Measurements from ENCODE around the gene TBC1D2B.
"Not testable (repeated sequence)": the region's sequence is repeated elsewhere in the genome, so short reads cannot be mapped to it uniquely, and the experiment has no call there.

Gene TBC1D2B

DNA sequence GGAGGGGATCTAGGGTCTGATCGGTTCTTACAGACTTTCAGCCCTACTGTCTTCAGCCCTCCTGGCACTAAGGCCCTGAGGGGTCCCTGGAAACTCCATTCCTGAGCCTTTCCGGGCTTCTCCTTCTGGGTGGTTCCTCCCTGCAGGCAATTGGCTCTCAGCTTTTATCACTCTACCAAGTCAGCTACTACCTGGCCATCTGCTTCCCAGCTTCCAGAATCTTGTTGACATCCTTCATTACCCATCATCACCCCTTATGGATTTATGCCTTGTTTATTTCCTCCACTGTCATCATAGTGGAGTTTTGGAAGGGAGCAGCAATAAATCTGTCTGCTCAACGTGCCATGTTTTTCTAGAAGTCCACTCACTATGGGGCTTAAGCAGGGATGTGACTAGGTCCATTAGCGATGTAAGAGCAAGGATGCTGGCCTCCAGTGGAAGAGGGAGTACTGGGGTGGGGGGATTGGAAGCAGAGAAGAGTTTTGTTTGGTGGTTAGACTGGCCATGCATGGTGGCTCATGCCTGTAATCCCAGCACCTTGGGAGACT, 106.6 kb downstream of the TBC1D2B start:
- H3K4me3 ChIP-seq (ENCODE audit: low read length); H3K36me3 ChIP-seq (ENCODE audit: insufficient read depth, low read depth, low read length); H3K27me3 ChIP-seq (ENCODE audit: insufficient read depth, low read length); H3K9me3 ChIP-seq (ENCODE audit: insufficient read depth, low read depth, low read length); H3K4me1 ChIP-seq (ENCODE audit: insufficient read depth, low read length); H3K9ac ChIP-seq (ENCODE audit: low read depth, low read length); H3K27ac ChIP-seq (ENCODE audit: low read length): not testable (repeated sequence)

DNA sequence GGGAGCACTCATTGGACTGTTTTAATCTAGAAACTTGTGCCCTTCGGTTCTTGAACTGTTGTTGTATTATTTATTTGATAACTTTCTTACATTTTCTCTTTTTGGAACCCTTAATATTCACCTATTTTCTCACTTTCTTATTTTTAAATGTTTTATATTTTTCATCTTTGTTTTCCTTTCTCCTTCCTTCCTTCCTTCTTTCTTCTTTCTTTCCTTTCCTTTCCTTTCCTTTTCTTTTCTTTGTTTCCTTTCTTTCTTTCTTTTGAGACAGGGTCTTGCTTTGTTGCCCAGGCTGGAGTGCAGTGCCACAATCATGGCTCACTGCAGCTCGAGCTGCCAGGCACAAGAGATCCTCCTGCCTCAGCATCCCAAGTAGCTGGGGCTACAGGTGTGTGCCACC, 108.5 kb downstream of the TBC1D2B start:
- Histone ChIP-seq H3K4me3 (ENCODE audit: low read length) (no peak overlapping the region), H3K9ac (ENCODE audit: low read depth, low read length) (no peak overlapping the region), H3K27ac (ENCODE audit: low read length) (no peak overlapping the region), H3K4me1 (ENCODE audit: insufficient read depth, low read length) (no peaks in the 10 kb centered on the region), H3K27me3 (ENCODE audit: insufficient read depth, low read length) (no peaks in the 10 kb centered on the region), H3K36me3 (ENCODE audit: insufficient read depth, low read depth, low read length) (no peaks in the 10 kb centered on the region), H3K9me3 (ENCODE audit: insufficient read depth, low read depth, low read length) (no peaks in the 10 kb centered on the region)

DNA sequence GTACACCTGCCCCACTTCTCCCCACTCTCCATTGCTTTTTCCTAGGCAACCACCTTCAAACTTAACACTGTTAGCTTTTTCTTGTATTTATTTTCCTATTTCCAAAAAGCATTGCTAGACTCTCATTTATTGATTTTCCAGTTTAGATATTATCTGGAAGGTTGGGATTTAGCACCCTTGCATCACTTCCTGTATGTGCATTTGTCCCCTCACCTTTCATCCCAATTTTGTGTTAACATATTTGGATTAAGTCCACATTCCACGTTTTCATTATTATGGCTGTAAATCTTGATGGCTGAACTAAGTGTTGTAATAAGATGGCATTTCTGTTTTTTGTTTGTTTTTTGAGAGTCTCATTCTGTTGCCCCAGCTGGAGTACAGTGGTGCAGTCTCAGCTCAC, 109.7 kb downstream of the TBC1D2B start:
- H3K36me3 ChIP-seq (ENCODE audit: insufficient read depth, low read depth, low read length), result no peaks in the 10 kb centered on the region
- no peak overlapping the region for H3K9ac ChIP-seq (ENCODE audit: low read depth, low read length)
- H3K27me3 ChIP-seq (ENCODE audit: insufficient read depth, low read length), result no peaks in the 10 kb centered on the region
- H3K4me1 ChIP-seq (ENCODE audit: insufficient read depth, low read length), result no peaks in the 10 kb centered on the region
- H3K9me3 ChIP-seq (ENCODE audit: insufficient read depth, low read depth, low read length), result no peaks in the 10 kb centered on the region
- H3K27ac ChIP-seq (ENCODE audit: low read length), result no peak overlapping the region
- H3K4me3 ChIP-seq (ENCODE audit: low read length), result no peak overlapping the region

DNA sequence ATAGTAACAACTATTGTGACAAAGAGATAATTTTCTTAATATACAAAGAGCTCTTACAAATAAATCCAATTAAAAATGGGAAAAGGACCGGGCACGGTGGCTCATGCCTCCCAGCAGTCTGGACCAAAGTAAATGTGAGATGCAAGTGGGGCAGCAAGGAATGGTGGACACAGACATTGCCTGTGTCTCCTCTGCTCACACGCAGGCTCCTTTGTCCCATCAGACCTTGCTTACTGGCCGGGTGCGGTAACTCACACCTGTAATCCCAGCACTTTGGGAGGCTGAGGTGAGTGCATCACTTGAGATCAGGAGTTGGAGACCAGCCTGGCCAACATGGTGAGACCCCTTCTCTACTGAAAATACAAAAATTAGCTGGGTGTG, 110.3 kb downstream of the TBC1D2B start:
- not testable (repeated sequence) for H3K4me1 ChIP-seq (ENCODE audit: insufficient read depth, low read length); H3K27me3 ChIP-seq (ENCODE audit: insufficient read depth, low read length); H3K27ac ChIP-seq (ENCODE audit: low read length); H3K36me3 ChIP-seq (ENCODE audit: insufficient read depth, low read depth, low read length); H3K9ac ChIP-seq (ENCODE audit: low read depth, low read length); H3K9me3 ChIP-seq (ENCODE audit: insufficient read depth, low read depth, low read length); H3K4me3 ChIP-seq (ENCODE audit: low read length)

DNA sequence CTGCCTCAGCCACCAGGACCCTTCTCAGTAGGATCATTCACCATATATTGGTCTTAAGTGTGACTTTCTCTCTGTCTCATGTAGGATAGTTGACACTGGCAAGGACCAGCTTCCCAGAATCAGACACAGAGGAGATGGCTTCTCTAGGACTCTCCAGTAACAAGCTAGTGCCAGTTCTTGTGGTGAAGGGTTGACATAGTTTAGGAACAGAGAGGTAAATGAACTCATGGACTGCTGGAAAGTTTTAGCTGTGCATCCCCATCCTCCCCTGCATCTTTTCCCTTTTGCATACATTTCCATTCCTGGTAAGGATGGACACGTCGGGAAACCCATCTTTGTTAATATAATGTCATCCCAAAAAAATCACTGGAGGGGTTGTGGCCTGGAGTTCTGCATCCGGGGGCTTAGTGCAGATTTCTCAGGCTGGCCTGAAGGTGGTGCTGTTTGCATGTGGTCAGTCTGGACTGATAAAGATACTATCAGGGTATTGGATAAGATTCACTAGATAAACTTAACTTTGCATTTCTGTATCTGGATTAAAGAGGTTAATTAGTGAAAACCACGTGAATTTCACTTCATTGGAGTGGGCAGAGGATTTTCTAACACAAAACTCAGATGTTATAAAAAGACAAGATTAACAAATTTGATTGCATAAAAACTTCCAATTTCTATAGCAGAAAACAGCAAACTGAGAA, 110.8 kb downstream of the TBC1D2B start:
- no peaks in the 10 kb centered on the region for H3K36me3 ChIP-seq (ENCODE audit: insufficient read depth, low read depth, low read length)
- H3K4me1 ChIP-seq (ENCODE audit: insufficient read depth, low read length), result no peaks in the 10 kb centered on the region
- no peak overlapping the region for H3K27ac ChIP-seq (ENCODE audit: low read length)
- no peak overlapping the region for H3K9ac ChIP-seq (ENCODE audit: low read depth, low read length)
- no peaks in the 10 kb centered on the region for H3K27me3 ChIP-seq (ENCODE audit: insufficient read depth, low read length)
- no peaks in the 10 kb centered on the region for H3K9me3 ChIP-seq (ENCODE audit: insufficient read depth, low read depth, low read length)
- H3K4me3 ChIP-seq (ENCODE audit: low read length), result no peak overlapping the region

DNA sequence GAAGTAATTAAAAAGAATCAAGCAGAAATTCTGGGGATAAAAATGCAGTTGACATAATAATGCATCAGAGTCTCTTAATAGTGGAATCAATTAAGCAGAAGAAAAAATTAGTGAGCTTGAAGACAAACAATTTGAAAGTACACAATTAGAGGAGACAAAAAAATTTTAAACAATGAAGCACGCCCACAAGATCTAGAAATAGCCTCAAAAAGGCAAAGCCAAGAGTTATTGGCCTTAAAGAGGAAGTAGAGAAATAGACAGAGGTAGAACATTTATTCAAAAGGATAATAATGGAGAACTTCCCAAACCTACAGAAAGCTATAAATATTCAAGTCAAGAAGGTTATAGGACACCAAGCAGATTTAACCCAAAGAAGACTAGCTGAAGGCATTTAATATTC, 113.3 kb downstream of the TBC1D2B start:
- Histone ChIP-seq H3K4me3 (ENCODE audit: low read length) (no peak overlapping the region), H3K27ac (ENCODE audit: low read length) (no peak overlapping the region), H3K27me3 (ENCODE audit: insufficient read depth, low read length) (peaks cover 2% of the 10 kb centered on the region), H3K9me3 (ENCODE audit: insufficient read depth, low read depth, low read length) (no peaks in the 10 kb centered on the region), H3K9ac (ENCODE audit: low read depth, low read length) (no peak overlapping the region), H3K4me1 (ENCODE audit: insufficient read depth, low read length) (no peaks in the 10 kb centered on the region), H3K36me3 (ENCODE audit: insufficient read depth, low read depth, low read length) (no peaks in the 10 kb centered on the region)

DNA sequence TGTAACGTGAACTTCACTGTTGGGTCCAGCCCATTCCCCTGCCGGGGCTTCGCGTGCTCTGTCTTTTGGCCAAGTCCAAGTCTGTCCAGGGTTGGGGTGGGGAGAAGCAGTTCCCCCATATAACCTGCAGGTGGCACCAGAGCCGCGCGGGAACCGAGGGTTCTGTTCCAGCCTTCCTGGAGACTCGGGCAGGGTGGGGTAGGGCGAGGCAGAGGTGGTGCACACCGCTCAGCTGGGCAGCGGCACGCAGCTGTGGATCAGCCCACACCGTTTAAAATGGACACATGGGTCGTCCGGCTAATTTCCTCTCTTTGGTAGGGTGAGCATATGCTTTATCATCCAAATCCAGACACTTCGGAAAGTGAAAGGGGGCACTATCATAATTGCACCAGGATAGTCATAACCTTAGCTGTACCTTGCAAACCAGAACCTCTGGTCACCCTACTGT, 118.1 kb downstream of the TBC1D2B start:
- H3K9me3 ChIP-seq (ENCODE audit: insufficient read depth, low read depth, low read length), result no peaks in the 10 kb centered on the region
- H3K4me3 ChIP-seq (ENCODE audit: low read length), result no peak overlapping the region
- peaks cover 16% of the 10 kb centered on the region for H3K27me3 ChIP-seq (ENCODE audit: insufficient read depth, low read length)
- H3K36me3 ChIP-seq (ENCODE audit: insufficient read depth, low read depth, low read length), result no peaks in the 10 kb centered on the region
- no peak overlapping the region for H3K9ac ChIP-seq (ENCODE audit: low read depth, low read length)
- no peak overlapping the region for H3K27ac ChIP-seq (ENCODE audit: low read length)
- no peaks in the 10 kb centered on the region for H3K4me1 ChIP-seq (ENCODE audit: insufficient read depth, low read length)

DNA sequence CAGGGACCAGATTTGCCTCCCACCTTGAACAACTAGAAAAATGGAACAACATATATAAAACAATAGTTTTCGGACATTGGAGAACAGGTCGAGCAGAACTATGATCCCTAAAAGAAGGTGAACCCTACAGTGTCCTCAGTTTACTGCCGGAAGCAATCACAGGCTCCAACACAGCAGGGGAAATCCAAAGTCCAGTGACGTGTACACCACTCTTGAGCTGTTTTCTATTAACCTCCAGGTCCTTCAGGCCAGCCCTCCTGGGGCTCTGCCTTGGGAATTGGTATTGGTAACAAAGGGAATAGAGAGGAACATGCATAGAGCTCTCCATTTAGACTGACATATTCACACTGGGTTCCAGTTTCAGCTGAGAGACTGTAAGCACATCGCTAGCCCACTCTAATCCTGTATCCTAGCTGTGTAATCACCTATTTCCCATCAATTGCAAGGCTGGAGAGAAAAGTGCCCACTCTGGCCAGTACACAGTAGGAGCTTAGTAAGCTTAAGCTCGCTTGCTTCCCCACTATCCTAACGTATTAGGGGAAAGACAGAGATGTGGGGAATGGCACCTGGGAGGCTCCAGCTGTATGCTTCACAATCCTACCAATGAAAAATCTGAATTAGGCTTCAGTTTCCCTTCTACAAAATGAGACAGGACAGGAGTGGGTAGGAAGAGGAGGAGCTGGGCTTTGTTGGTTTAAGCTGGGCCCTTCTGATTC, 118.6 kb downstream of the TBC1D2B start:
- H3K9ac ChIP-seq (ENCODE audit: low read depth, low read length); H3K36me3 ChIP-seq (ENCODE audit: insufficient read depth, low read depth, low read length); H3K4me3 ChIP-seq (ENCODE audit: low read length); H3K9me3 ChIP-seq (ENCODE audit: insufficient read depth, low read depth, low read length); H3K4me1 ChIP-seq (ENCODE audit: insufficient read depth, low read length); H3K27ac ChIP-seq (ENCODE audit: low read length): not testable (repeated sequence)
- peaks cover 16% of the 10 kb centered on the region for H3K27me3 ChIP-seq (ENCODE audit: insufficient read depth, low read length)

DNA sequence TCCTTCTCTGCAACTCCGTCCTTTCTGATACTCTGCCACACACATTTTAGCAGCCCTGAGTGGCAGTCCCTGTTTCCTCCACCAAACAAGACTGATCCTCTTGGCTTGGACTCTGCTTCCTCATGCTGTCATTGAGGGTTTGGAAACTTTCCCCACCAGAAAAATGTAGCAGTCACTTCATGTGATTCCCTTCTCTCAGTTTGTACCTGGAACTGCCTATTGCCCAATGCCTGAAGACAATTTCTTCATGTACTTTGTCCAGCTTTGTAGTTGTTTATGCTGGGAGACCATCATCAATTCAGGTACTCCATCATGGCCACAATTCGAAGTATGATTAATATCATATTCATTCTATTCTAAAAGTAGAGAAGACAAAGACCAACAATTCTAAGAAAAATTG, 119.5 kb downstream of the TBC1D2B start:
- H3K4me1 ChIP-seq (ENCODE audit: insufficient read depth, low read length); H3K27ac ChIP-seq (ENCODE audit: low read length); H3K36me3 ChIP-seq (ENCODE audit: insufficient read depth, low read depth, low read length); H3K4me3 ChIP-seq (ENCODE audit: low read length); H3K9ac ChIP-seq (ENCODE audit: low read depth, low read length); H3K9me3 ChIP-seq (ENCODE audit: insufficient read depth, low read depth, low read length): not testable (repeated sequence)
- H3K27me3 ChIP-seq (ENCODE audit: insufficient read depth, low read length), result peaks cover 16% of the 10 kb centered on the region

DNA sequence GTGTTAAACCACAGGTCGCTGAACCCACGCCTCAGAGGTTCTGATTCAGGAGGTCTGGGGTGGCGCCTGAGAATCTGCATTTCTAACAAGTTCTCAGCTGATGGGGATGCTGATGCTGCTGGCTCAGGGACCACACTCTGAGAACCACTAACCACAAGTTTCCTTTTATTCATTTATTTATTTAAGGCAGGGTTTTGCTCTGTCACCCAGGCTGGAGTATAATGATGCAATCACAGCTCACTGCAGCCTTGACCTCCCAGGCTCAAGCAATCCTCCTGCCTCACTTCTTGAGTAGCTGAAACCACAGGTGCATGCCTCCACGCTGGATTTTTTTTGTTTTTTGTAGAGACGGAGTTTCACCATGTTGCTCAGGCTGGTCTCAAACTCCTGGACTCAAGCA, 123.6 kb downstream of the TBC1D2B start:
- H3K4me1 ChIP-seq (ENCODE audit: insufficient read depth, low read length); H3K36me3 ChIP-seq (ENCODE audit: insufficient read depth, low read depth, low read length); H3K9me3 ChIP-seq (ENCODE audit: insufficient read depth, low read depth, low read length); H3K4me3 ChIP-seq (ENCODE audit: low read length); H3K9ac ChIP-seq (ENCODE audit: low read depth, low read length); H3K27ac ChIP-seq (ENCODE audit: low read length): not testable (repeated sequence)
- peaks cover 12% of the 10 kb centered on the region for H3K27me3 ChIP-seq (ENCODE audit: insufficient read depth, low read length)

DNA sequence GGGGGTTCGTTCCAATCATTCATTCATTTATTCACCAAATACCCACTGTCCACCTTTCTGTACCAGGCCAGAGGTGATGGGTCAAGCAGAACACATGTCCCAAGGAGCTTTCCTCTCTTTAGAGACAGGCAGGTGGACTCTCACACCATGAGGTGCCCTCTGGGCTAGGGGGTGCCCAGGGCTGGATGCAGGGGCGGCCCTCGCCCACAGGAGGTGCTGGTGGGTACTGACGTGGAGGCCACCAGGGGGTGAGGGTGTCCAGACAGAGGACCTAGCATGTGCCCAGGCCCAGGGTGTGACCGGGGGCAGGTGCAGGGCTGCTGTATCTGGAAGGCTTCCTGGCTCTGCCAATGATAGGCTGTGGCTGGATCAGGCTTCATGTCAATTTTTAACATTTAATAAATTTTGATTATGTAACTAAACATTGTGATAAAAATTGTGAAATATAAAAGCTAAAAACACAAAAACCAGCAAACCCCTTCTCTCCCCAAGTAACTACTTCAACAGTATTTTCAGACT, 124.5 kb downstream of the TBC1D2B start:
- H3K4me1 ChIP-seq (ENCODE audit: insufficient read depth, low read length); H3K27ac ChIP-seq (ENCODE audit: low read length); H3K4me3 ChIP-seq (ENCODE audit: low read length); H3K9ac ChIP-seq (ENCODE audit: low read depth, low read length); H3K27me3 ChIP-seq (ENCODE audit: insufficient read depth, low read length); H3K36me3 ChIP-seq (ENCODE audit: insufficient read depth, low read depth, low read length); H3K9me3 ChIP-seq (ENCODE audit: insufficient read depth, low read depth, low read length): not testable (repeated sequence)

DNA sequence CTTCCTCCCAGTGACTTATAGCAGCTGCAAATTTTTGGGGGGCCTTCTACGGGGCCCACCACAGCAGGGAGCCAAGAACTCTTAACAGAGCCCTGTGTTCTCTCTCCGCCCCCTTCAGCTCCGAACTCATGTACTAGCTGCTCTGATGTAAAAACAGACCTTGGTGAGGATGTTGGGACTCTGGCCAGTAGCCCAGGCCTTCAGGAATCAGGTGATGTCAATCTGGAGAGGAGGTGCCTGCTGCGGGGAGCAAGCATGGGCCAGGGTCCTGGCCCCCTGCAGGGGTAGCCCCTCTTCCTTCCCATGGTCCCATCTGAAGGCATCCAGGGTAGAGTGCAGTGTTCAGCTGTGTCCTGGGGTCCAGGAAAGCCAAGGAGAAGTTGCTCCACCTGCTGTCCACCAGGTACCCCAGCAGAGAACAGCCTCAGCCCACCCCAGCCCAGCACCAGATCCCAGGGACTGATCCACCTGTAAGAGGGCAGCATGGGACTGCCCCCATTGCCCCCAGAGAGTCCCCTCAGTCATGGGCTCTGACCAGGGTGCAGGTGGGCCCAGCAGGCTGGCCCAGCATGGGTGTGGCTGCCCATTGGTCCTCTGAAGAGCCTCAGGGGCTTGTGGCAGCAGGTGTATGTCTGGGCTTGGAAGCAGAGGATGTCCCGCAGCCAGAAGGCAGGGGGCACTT, 126.3 kb downstream of the TBC1D2B start:
- H3K36me3 ChIP-seq (ENCODE audit: insufficient read depth, low read depth, low read length); H3K27me3 ChIP-seq (ENCODE audit: insufficient read depth, low read length); H3K27ac ChIP-seq (ENCODE audit: low read length); H3K9ac ChIP-seq (ENCODE audit: low read depth, low read length); H3K4me1 ChIP-seq (ENCODE audit: insufficient read depth, low read length); H3K4me3 ChIP-seq (ENCODE audit: low read length); H3K9me3 ChIP-seq (ENCODE audit: insufficient read depth, low read depth, low read length): not testable (repeated sequence)
